HepG2 (cell line): Measurements from ENCODE around the gene KLRF1. TPM values are rescaled to one million over a fixed set of nuclear protein-coding genes. Genes with fewer than 3 reads are reported as not detected.

Experiments
- ATAC-seq: fragments of 200-7000 bp; cut with Tn5 transposase; 3 replicates; pipeline ENCODE4 v1.9.1; 2020; ENCODE audit warnings: mild to moderate bottlenecking, moderate library complexity
- BruUV-seq: library from RNA; stranded (reverse); fragments of 400-500 nt; replicated peaks from 2 replicates; lab custom pipeline; 2021; lab: Mats Ljungman, UMichigan
- CTCF ChIA-PET: fragments of 300-600 bp; formaldehyde crosslinking; extraction: SDS; loops from one replicate; lab custom pipeline; 2021; ENCODE audit warnings: low total read pairs, inconsistent platforms, low intra/inter-chr PET ratio; lab: Yijun Ruan, JAX
- POLR2A ChIA-PET: fragments of 350-600 bp; sonication (Branson Sonifier 250); formaldehyde crosslinking; loops from one replicate; lab custom pipeline; 2020; ENCODE audit warnings: antibody characterized with exemption, inconsistent platforms; lab: Yijun Ruan, JAX
- DNase-seq: peaks from one replicate; pipeline ENCODE4 v3.0.0-alpha.2; 2015; ENCODE audit warnings: low spot score
- FAIRE-seq: peaks from 3 replicates; lab custom pipeline; 2011; peaks lifted over from hg19 to GRCh38; lab: Jason Lieb, UNC
- H2AFZ ChIP-seq: one replicate; pipeline ENCODE4 v1.6.1; 2011; ENCODE audit warnings: low read length, inconsistent platforms
- H3K27ac ChIP-seq: fragments of 300-600 bp; 3 replicates; pipeline ENCODE4 v1.8.0; 2011; ENCODE audit warnings: mixed run types, mild to moderate bottlenecking, mixed read lengths, low read length, inconsistent platforms; ENCODE audit not compliant: insufficient read depth; ENCODE audit errors: extremely low read length
- H3K27me3 ChIP-seq, 2 experiments: fragments of 200-600 bp in 1 of 2; 2 replicates in 1 of 2; 3 replicates in 1 of 2; pipeline versions ENCODE4 v1.6.0 to v1.8.0; 2011; ENCODE audit warnings: low read length in 2 of 2, mild to moderate bottlenecking in 2 of 2, moderate library complexity in 2 of 2, inconsistent platforms in 1 of 2; ENCODE audit not compliant: insufficient read depth in 2 of 2, control insufficient read depth in 1 of 2
- H3K36me3 ChIP-seq, 2 experiments: fragments of 200-600 bp in 1 of 2; replicated peaks in 1 of 2; 2 replicates in 1 of 2; 3 replicates in 1 of 2; pipeline versions ENCODE4 v1.5.1 to v1.8.0; 2011; ENCODE audit warnings: low read length in 2 of 2, inconsistent platforms in 1 of 2; ENCODE audit not compliant: insufficient read depth in 2 of 2, control insufficient read depth in 1 of 2
- H3K4me1 ChIP-seq: 2 replicates; pipeline ENCODE4 v1.5.1; 2012; ENCODE audit warnings: low read length, inconsistent platforms; ENCODE audit not compliant: insufficient read depth
- H3K4me2 ChIP-seq: 2 replicates; pipeline ENCODE4 v1.6.0; 2011; ENCODE audit warnings: low read depth, low read length, inconsistent platforms
- H3K4me3 ChIP-seq, 3 experiments: fragments of 200-600 bp in 1 of 3; sonication (generic), shearing (Covaris generic) in 1 of 3; replicated peaks in 1 of 3; 2 replicates each; pipeline ENCODE4 v1.5.1; 2011 to 2016; ENCODE audit warnings: low read length in 3 of 3, inconsistent platforms in 2 of 3, low read depth in 2 of 3, mild to moderate bottlenecking in 2 of 3, control low read depth in 1 of 3, mixed read lengths in 1 of 3; ENCODE audit not compliant: insufficient read depth in 1 of 3
- H3K79me2 ChIP-seq: one replicate; pipeline ENCODE4 v1.6.1; 2011; ENCODE audit warnings: low read length, inconsistent platforms; ENCODE audit not compliant: insufficient read depth
- H3K9ac ChIP-seq: 2 replicates; pipeline ENCODE4 v1.6.0; 2011; ENCODE audit warnings: mild to moderate bottlenecking, low read depth, low read length, inconsistent platforms; ENCODE audit not compliant: insufficient read depth
- H3K9me3 ChIP-seq: 2 replicates; pipeline ENCODE4 v1.5.1; 2012; ENCODE audit warnings: mild to moderate bottlenecking, low read length
- H4K20me1 ChIP-seq: 2 replicates; pipeline ENCODE4 v1.6.0; 2011; ENCODE audit warnings: inconsistent platforms, mild to moderate bottlenecking, low read length, moderate library complexity; ENCODE audit not compliant: insufficient read depth
- ELK4 ChIP-seq: sonication (generic); formaldehyde crosslinking; IDR thresholded peaks from 2 replicates; pipeline ENCODE4 v1.9.0; 2021; ENCODE audit warnings: missing genetic modification reagents, borderline replicate concordance
- FOXK2 ChIP-seq: fragments of 450-650 bp; IDR thresholded peaks from 2 replicates; pipeline ENCODE4 v1.6.1; 2016
- GPBP1L1 ChIP-seq: sonication (generic); formaldehyde crosslinking; IDR thresholded peaks from 2 replicates; pipeline ENCODE4 v1.5.0; 2020; ENCODE audit warnings: mild to moderate bottlenecking, missing genetic modification reagents
- KDM3A ChIP-seq: IDR thresholded peaks from 2 replicates; pipeline ENCODE4 v1.6.1; 2018; ENCODE audit warnings: low read depth, missing compliant biosample characterization
- NFATC3 ChIP-seq: sonication (generic); formaldehyde crosslinking; IDR thresholded peaks from 2 replicates; pipeline ENCODE4 v1.5.1; 2020; ENCODE audit warnings: mild to moderate bottlenecking, missing genetic modification reagents
- PATZ1 ChIP-seq: sonication (generic); formaldehyde crosslinking; IDR thresholded peaks from 2 replicates; pipeline ENCODE4 v1.4.0; 2020; ENCODE audit warnings: missing genetic modification reagents
- SSRP1 ChIP-seq: IDR thresholded peaks from 2 replicates; pipeline ENCODE4 v1.6.1; 2016; ENCODE audit warnings: control low read depth
- ZNF407 ChIP-seq: sonication (generic); formaldehyde crosslinking; IDR thresholded peaks from one replicate; pipeline ENCODE4 v1.5.1; 2020; ENCODE audit warnings: mild to moderate bottlenecking, missing genetic modification reagents; ENCODE audit errors: not compliant biosample characterization
- ZZZ3 ChIP-seq: sonication (generic); formaldehyde crosslinking; IDR thresholded peaks from 2 replicates; pipeline ENCODE4 v1.4.0; 2020; ENCODE audit warnings: missing genetic modification reagents, mild to moderate bottlenecking, borderline replicate concordance
- WGBS: methylation state at CpG from one replicate; pipeline ENCODE4 v1.1.6; 2017; ENCODE audit warnings: low lambda C conversion rate; 5-methylcytosine and 5-hydroxymethylcytosine counted together
- in situ Hi-C: cut with HindIII; loops from 2 replicates; pipeline ENCODE4 v1.10.0; 2017; ENCODE audit warnings: low pct_unique_long_range_greater_than_20kb; ENCODE audit not compliant: extremely low pct_ligation_motif_present
- intact Hi-C: fragments of 100-400 bp; cut with micrococcal nuclease; formaldehyde crosslinking; loops from one replicate; pipeline ENCODE4 v1.10.0; 2022; ENCODE audit not compliant: unreplicated experiment
- polyA plus RNA-seq, 8 experiments: library from polyadenylated mRNA; depleted of rRNA in 3 of 8; stranded (reverse) in 7 of 8; unstranded in 1 of 8; fragments of >200 nt; fragmentation: Illumina TruSeq in 4 of 8; extraction: Trizol in 4 of 8; gene quantifications; 2 replicates each; pipeline versions ENCODE4 v1.2.1 to v1.2.3, GENCODE V29; 2011 to 2016; ENCODE audit warnings: low read depth in 4 of 8, missing spikeins in 1 of 8, mixed read lengths in 1 of 8; ENCODE audit not compliant: insufficient read depth in 1 of 8
- total RNA-seq, 5 experiments: library from RNA; depleted of rRNA; stranded (reverse); fragments of >200 nt; fragmentation: Illumina TruSeq; extraction: Trizol; gene quantifications; 2 replicates each; pipeline ENCODE4 v1.2.3, GENCODE V29; 2016; ENCODE audit warnings: low read depth in 1 of 5
- TF ChIP-seq, protein P1 (sequence below): IDR thresholded peaks from 2 replicates; pipeline ENCODE4 v1.6.1; 2016; ENCODE audit warnings: low read depth, borderline replicate concordance

The KLRF1 gene
- total and polyA plus RNA-seq, 2 of the 13 experiments (the other 11 are each of a cell fraction or from before 2014, with no cell fraction given): not detected

DNA sequence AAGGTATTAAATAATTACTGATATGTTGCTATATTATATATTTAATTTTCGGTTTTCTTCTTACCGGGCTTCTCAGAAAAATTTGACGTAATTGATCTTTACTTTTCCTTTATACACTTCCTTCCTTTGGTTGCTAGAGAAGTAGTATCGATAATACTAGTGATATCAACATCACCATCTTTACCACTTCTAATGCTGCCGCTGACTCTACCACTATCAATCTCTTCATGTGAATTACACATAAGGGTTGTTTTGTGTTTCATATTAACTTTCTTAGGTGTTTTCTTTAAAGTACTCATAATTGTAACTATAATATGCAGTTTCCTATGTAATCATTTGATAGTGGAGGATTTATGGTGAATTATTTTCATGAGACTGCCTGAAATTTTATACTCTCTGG lies 30.9 kb upstream of the KLRF1 start (continued):
- TF ChIP-seq ZZZ3 (CRISPR knock-in tag): no peak

DNA sequence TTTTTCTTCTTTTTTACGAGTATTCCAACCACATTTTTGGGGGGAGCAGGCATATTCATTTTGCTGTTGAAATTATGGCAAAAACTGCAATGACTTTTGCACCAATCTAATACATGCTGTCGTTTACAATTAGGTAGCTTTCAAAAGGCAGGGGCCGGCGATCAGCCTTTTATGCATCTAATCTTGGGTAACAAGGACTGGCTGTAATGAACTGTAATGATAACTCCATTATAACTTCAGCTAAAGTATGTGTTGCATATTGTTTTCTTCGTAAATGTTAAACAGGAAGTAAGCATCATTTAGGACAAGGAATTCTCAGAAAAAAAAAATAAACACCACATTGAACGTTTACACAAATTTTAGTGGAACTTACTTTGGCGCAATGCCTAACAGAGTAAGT lies 30.3 kb upstream of the KLRF1 start:
- ChIA-PET CTCF (interaction anchor here (1.9 kb wide), 1 partner anchor 46 kb away, joined by 10 read pairs; no protein-coding TSS in a partner anchor), POLR2A (no interaction called here)
- Histone ChIP-seq H3K9me3 (no peaks in the 10 kb centered on the region), H3K4me2 (no peak overlapping the region), H2AFZ (no peak overlapping the region), H3K4me3 (no peak overlapping the region), H4K20me1 (no peaks in the 10 kb centered on the region), H3K27me3 (peaks cover 0 to 6% of the 10 kb centered on the region in 2 experiments; a peak in 1 of 5 replicates), H3K4me1 (no peaks in the 10 kb centered on the region), H3K36me3 (no peaks in the 10 kb centered on the region), H3K79me2 (no peaks in the 10 kb centered on the region), H3K9ac (no peak overlapping the region), H3K27ac (no peak overlapping the region)
- no peak for FAIRE-seq
- in situ Hi-C loops: no loop called here
- no peak for DNase-seq
- WGBS: 43% methylated on average over 7 of the region's 7 CpGs
- no TSS peak for BruUV-seq
- ATAC-seq: no peak
- intact Hi-C loops: no loop called here
- TF ChIP-seq KDM3A (CRISPR knock-in tag) (no peak), SSRP1 (CRISPR knock-in tag) (no peak), PATZ1 (CRISPR knock-in tag) (no peak), NFATC3 (CRISPR knock-in tag) (no peak), FOXK2 (no peak), ZNF407 (CRISPR knock-in tag) (no peak), GPBP1L1 (CRISPR knock-in tag) (no peak), ELK4 (CRISPR knock-in tag) (no peak)
- TF ChIP-seq, protein P1, sequence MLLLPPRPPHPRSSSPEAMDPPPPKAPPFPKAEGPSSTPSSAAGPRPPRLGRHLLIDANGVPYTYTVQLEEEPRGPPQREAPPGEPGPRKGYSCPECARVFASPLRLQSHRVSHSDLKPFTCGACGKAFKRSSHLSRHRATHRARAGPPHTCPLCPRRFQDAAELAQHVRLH: no peak
